Measurements from ENCODE around the gene PPFIBP2.

DNA sequence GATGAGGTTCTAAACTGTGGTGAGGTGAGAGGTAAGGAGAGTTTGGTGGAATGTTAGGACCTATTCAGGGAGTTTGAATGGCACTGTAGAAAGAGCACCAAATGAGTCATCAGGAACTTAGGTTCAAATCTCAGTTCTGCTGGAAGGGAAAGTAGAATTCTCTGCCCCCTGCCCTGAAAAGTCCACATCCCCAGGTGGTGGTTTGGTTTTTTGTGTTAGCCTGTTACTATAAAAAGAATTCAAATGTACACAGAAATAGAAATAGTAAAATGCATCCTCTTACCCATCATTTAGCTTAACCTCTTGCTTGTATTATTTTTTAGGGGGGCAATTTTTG, 20.2 kb downstream of the PPFIBP2 start:
- TF ChIP-seq, protein P1, sequence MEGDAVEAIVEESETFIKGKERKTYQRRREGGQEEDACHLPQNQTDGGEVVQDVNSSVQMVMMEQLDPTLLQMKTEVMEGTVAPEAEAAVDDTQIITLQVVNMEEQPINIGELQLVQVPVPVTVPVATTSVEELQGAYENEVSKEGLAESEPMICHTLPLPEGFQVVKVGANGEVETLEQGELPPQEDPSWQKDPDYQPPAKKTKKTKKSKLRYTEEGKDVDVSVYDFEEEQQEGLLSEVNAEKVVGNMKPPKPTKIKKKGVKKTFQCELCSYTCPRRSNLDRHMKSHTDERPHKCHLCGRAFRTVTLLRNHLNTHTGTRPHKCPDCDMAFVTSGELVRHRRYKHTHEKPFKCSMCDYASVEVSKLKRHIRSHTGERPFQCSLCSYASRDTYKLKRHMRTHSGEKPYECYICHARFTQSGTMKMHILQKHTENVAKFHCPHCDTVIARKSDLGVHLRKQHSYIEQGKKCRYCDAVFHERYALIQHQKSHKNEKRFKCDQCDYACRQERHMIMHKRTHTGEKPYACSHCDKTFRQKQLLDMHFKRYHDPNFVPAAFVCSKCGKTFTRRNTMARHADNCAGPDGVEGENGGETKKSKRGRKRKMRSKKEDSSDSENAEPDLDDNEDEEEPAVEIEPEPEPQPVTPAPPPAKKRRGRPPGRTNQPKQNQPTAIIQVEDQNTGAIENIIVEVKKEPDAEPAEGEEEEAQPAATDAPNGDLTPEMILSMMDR (IDR thresholded peaks at IDR 0.05): no peak
- TF ChIP-seq EP300 (IDR thresholded peaks at IDR 0.05): no peak
- no peak for TF ChIP-seq POLR2A (IDR thresholded peaks at IDR 0.05; ENCODE audit: low read depth)
- no peak for TF ChIP-seq POLR2AphosphoS5 (IDR thresholded peaks at IDR 0.05)

Data from esophagus muscularis mucosa (tissue), 4 donors.